HG03565 (cell line): ENCODE measurements around the gene AEN.
"Not testable (repeated sequence)": the region's sequence is repeated elsewhere in the genome, so short reads cannot be mapped to it uniquely, and the experiment has no call there.

Source experiments
- ATAC-seq: cut with Tn5 transposase; IDR thresholded peaks from one replicate; pipeline ENCODE4 v1.9.1; 2021; ENCODE audit warnings: mild to moderate bottlenecking, moderate library complexity; ENCODE audit not compliant: unreplicated experiment

The AEN gene

GRCh38 chr15:88630798-88631463, 9.8 kb downstream of the AEN start:
- ATAC-seq, result no peak

DNA sequence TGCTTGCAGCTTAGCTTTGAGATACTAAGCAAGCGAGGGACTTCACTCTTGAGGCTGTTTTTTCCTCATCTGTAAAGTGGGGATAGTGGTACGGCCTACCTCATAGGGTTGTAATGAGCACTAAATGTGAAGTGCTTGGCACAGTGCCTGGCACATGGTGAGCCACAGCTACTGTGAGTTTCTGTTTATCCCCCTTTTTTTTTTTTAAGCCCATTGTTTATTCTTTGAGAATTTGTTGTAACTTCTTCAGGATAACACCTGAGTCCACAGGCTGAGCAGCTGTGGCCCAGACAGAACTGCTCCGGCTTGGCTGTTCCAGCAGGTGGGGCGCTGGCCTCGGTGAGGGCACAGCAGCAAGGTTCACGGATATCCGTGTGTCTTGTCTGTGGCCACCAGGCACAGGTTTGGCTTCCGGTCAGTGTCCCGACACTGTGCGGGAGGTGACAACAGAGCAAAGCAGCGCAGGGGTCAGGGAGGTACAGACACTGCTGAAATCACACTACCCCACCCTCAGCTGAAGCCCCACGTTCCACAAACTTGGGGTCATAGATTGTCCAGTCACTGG, 10.4 kb downstream of the AEN start:
- ATAC-seq, result no peak

- not testable (repeated sequence) for ATAC-seq
Observed at GRCh38 chr15:88632797-88633196, 11.7 kb downstream of the AEN start.

DNA sequence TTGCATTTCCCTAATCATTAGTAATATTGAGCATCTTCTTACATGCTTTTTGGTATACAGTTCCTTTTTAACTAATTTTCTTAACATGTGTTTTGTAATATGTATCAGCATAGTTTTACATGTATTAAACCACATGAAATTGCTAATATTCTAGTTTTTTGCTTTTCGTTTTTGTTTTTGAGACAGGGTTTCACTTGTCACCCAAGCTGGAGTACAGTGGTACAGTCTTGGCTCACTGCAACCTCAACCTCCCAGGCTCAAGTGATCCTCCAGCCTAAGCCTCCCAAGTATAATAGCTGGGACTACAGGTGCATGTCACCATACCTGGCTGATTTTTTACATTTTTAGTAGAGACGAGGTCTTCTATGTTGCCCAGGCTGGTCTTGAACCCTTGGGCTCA, 13.3 kb downstream of the AEN start:
- ATAC-seq, result no peak

GRCh38 chr15:88635318-88635717, 14.2 kb downstream of the AEN start:
- peak; percentile 35 for ATAC-seq

DNA sequence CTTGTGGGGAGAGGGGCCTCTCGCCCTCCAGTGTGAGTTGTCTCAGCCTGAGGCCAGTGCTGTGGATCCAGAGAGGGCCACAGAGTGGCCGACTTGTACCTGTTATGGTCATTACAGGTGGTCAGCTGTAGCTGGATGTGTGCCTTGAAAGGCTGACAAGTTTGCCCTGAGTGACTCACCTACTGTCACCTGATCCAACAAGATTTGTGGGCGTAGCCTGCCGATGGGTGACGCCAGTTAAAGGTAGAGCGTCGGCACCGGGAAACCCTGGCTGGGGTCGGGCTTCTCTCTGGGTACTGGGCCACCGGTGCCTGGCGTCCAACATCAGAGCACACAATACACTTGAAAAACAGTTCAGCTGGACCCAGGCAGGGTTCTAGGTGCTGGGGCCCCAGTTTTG, 14.9 kb downstream of the AEN start:
- ATAC-seq, result no peak

- ATAC-seq, result no peak
Observed at GRCh38 chr15:88636654-88637053, 15.5 kb downstream of the AEN start.

- ATAC-seq, result no peak
Observed at GRCh38 chr15:88637436-88637835, 16.3 kb downstream of the AEN start.

GRCh38 chr15:88637841-88638625, 16.9 kb downstream of the AEN start:
- no peak for ATAC-seq

DNA sequence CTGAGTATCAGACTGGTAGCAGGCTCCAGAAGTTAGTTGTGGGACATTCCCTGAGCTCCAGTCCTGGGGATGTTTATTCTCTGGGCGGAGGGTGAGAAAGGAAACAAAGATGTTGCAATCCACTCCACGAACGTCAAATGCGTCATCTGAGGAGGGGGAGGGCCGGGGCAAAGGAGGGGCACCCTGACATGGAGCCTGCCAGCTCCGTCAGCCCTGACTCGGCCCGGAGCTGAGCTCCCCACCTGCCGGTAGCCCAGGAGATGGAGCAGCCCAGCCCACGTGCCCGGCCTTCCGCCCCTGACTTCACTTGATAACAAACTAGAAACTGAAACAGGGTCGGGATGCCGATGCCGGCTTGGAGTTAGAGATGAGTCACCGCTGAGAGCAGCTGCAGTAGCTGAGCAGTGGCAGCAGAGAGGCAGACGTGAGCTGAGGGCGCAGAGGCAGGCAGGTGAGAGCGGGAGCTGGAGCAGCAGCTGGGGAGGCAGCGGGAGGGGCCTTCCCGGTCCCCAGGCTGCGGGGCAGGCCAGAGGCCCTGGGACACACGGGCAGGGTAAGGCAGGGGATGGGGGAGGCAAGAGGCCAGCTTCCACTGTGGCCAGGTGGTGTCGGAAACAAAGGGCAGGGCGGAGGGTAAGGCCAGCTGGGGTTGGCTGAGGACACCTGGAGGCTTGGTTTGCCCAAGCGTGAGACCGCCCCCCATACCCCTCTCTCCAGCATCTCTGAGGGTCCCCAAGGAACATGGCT, 17.7 kb downstream of the AEN start, which contains the start of gene ISG20:
ISG20 (plus strand) TSS at position 391 of the 747 bp plus-strand sequence; CDS start at position 742, 351 bp downstream.
- ATAC-seq, result peak; percentile 72

- ATAC-seq, result no peak
Observed at GRCh38 chr15:88641959-88642452, 20.9 kb downstream of the AEN start.

DNA sequence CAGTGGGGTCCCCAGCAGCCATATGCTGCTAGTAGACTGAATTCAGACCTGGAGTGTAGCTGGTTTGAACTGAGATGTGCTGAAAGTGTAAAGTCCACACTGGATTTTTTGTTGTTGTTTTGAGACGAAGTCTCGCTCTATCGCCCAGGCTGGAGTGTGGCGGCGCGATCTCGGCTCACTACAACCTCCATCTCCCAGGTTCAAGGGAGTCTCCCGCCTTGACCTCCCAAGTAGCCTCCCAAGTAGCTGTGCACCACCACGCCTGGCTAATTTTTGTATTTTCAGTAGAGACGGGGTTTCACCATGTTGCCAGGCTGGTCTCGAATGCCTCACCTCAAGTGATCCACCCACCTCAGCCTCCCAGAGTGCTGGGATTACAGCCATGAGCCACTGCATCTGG, 21.4 kb downstream of the AEN start:
- ATAC-seq, result not testable (repeated sequence)

DNA sequence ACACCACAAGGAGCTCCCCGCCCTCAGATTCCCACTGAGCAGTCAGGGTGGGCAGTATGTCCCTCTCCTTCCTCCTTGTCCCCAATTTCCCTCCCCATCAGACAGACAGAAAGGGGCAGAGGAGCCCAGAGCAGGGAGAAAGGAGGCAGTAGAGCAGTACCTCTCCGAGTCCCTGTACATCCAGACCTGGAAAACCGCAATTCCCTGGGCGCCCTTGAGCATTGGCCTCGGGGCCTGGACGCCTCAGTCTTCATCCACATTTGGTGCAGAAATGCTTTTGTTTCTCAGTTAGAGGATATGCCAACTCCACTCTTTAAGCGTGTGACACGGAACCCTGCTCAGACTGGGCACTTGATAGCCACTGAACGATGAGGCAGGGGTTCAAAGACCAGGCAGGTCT, 23.6 kb downstream of the AEN start:
- ATAC-seq, result no peak

- ATAC-seq, result no peak
Observed at GRCh38 chr15:88645171-88646087, 24.3 kb downstream of the AEN start.

DNA sequence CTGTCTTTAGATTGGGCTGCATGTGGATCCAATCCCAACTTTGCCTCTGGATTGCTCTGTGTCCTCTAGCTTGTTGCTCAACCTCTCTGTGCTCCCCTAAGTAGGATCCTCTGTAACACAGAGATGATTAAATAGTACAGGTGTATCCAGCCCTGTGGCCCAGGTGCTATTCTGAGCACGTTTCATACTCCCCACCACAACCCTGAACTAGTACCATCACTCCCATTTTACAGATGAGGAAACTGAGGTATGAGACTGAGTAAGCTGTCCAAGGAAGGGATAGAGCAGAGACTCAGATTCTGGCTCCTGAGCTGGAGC, 24.9 kb downstream of the AEN start:
- no peak for ATAC-seq

DNA sequence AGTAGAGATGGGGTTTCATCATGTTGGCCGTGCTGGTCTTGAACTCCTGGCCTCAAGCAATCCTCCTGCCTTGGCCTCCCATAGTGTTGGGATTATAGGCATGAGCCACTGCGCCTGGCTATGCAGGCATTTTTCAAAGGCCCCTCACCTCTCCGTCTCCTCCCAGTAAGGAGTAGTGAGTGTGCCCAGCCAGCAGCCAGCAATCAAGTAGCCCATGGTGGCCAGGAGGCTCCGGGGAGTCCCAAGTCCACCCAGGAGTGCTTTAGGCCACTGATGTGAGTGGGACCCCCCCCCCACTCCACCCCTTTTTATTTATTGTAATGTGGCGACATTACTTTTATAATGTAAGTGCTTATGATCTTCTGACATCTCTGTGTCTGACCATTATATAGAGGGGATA, 25.8 kb downstream of the AEN start:
- ATAC-seq, result no peak

DNA sequence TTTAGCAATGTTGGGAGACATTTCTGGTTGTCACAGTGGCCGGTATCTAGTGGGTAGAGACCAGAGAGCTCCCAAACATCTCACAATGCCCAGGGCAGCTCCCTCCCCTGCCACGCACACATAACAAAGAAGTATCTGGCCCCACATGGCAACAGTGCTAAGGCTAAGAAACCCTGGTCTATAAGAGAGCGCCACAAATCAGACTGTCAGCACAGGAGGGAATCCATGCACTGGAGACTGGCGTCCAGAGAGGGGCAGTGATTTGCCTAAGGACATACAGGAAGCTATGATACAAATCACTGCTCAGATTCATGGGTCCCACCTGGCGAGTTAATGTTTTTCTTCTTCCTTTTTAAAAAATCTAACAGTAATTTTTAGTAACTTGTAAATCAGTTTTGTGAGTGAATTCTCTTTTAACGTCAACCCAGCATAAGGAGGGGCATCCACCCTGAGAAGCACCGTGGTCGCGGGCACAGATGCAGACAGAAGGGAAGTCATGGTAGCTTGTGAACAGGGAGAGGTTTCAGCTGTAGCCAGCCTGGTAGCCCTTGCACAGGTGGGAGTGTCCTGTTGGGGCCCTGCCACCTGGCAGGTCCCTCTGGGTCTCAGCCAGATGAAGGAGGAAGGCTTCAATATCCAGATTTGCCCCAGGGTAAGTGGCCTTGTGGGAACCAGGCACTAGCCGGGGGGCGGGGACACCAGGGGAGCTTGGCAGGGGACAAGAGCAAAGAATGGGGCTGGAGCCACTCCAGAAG, 26.4 kb downstream of the AEN start:
- ATAC-seq, result no peak

DNA sequence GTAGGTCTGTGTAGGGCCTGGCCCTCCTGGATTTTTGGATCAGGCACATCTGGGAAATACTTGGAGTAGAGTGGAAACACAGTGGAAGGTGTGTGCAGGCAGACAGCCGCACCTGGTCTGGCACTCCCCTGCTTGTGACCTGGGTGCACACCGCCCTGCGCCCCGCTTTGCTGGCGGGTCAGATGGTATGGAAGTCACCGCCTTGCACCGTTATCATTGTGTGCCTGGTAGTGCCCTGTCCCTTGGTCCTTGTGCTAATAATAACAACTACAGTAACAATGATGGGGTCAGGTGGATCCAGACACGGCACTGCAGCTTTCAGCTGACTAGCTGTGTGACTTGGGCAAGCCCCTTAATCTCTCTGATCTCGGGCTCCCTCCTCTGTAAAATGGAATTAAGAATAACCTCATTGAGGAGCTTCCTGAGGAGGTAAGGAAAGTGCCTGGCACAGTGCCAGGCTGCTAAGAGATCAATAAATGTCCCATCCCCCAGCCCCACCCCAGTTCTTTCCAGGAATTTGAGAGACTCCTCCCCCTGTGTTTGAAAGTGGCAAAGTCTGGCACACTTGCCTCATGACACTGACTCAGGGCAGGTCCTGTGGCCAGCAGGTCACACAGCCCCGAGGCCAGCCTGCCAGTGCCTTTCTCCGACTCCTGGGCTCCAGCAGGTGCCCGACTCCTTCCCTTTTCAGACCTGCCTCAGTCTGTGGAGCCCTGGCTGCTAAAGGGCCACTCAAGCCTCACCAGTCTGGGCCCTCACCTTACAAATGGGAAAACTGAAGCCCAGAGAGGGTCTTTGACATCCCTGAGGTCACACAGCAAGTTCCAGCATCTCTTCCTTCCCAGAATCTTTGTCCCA, 27.4 kb downstream of the AEN start:
- no peak for ATAC-seq

- ATAC-seq, result peak; percentile 63
Observed at GRCh38 chr15:88649286-88649733, 28.2 kb downstream of the AEN start.
